Measurements from ENCODE around the gene TEDC1.

The TEDC1 gene

GRCh38 chr14:105467942-105468471, 23.0 kb upstream of the TEDC1 start:
- no peak overlapping the region for H3K27ac Mint-ChIP-seq
- H3K9me3 Mint-ChIP-seq, result no peaks in the 10 kb centered on the region
- no peaks in the 10 kb centered on the region for H3K4me1 Mint-ChIP-seq (ENCODE audit: low read depth)
- H3K36me3 Mint-ChIP-seq (ENCODE audit: low read depth), result no peaks in the 10 kb centered on the region
- H3K4me3 Mint-ChIP-seq, result no peak overlapping the region
- H3K27me3 Mint-ChIP-seq (ENCODE audit: low read depth), result no peaks in the 10 kb centered on the region

- H3K36me3 Mint-ChIP-seq (ENCODE audit: low read depth), result no peaks in the 10 kb centered on the region
- no peak overlapping the region for H3K27ac Mint-ChIP-seq
- no peaks in the 10 kb centered on the region for H3K27me3 Mint-ChIP-seq (ENCODE audit: low read depth)
- no peak overlapping the region for H3K4me3 Mint-ChIP-seq
- H3K4me1 Mint-ChIP-seq (ENCODE audit: low read depth), result no peaks in the 10 kb centered on the region
- H3K9me3 Mint-ChIP-seq, result no peaks in the 10 kb centered on the region
Measured at GRCh38 chr14:105468621-105469241, 22.3 kb upstream of the TEDC1 start.

GRCh38 chr14:105469456-105470349, 21.3 kb upstream of the TEDC1 start:
- no peaks in the 10 kb centered on the region for H3K36me3 Mint-ChIP-seq (ENCODE audit: low read depth)
- peaks cover 1% of the 10 kb centered on the region for H3K4me1 Mint-ChIP-seq (ENCODE audit: low read depth)
- no peak overlapping the region for H3K27ac Mint-ChIP-seq
- no peak overlapping the region for H3K4me3 Mint-ChIP-seq
- no peaks in the 10 kb centered on the region for H3K27me3 Mint-ChIP-seq (ENCODE audit: low read depth)
- no peaks in the 10 kb centered on the region for H3K9me3 Mint-ChIP-seq

- peaks cover 1% of the 10 kb centered on the region for H3K4me1 Mint-ChIP-seq (ENCODE audit: low read depth)
- H3K36me3 Mint-ChIP-seq (ENCODE audit: low read depth), result no peaks in the 10 kb centered on the region
- H3K9me3 Mint-ChIP-seq, result no peaks in the 10 kb centered on the region
- H3K4me3 Mint-ChIP-seq, result no peak overlapping the region
- H3K27me3 Mint-ChIP-seq (ENCODE audit: low read depth), result no peaks in the 10 kb centered on the region
- H3K27ac Mint-ChIP-seq, result no peak overlapping the region
Measured at GRCh38 chr14:105470350-105471296, 20.4 kb upstream of the TEDC1 start.

- Mint-ChIP-seq H3K27ac (no peak overlapping the region), H3K9me3 (no peaks in the 10 kb centered on the region), H3K36me3 (ENCODE audit: low read depth) (no peaks in the 10 kb centered on the region), H3K27me3 (ENCODE audit: low read depth) (peaks cover 5% of the 10 kb centered on the region), H3K4me1 (ENCODE audit: low read depth) (peaks cover 1% of the 10 kb centered on the region), H3K4me3 (no peak overlapping the region)
Measured at GRCh38 chr14:105471297-105471821, 19.7 kb upstream of the TEDC1 start.

GRCh38 chr14:105471823-105472485, 19.1 kb upstream of the TEDC1 start:
- peaks cover 1% of the 10 kb centered on the region for H3K4me1 Mint-ChIP-seq (ENCODE audit: low read depth)
- no peaks in the 10 kb centered on the region for H3K9me3 Mint-ChIP-seq
- H3K27ac Mint-ChIP-seq, result no peak overlapping the region
- H3K4me3 Mint-ChIP-seq, result no peak overlapping the region
- peaks cover 9% of the 10 kb centered on the region for H3K27me3 Mint-ChIP-seq (ENCODE audit: low read depth)
- H3K36me3 Mint-ChIP-seq (ENCODE audit: low read depth), result no peaks in the 10 kb centered on the region

GRCh38 chr14:105472486-105472991, 18.5 kb upstream of the TEDC1 start:
- Mint-ChIP-seq H3K27me3 (ENCODE audit: low read depth) (peaks cover 15% of the 10 kb centered on the region), H3K27ac (no peak overlapping the region), H3K36me3 (ENCODE audit: low read depth) (no peaks in the 10 kb centered on the region), H3K4me1 (ENCODE audit: low read depth) (peaks cover 4% of the 10 kb centered on the region), H3K9me3 (no peaks in the 10 kb centered on the region), H3K4me3 (no peak overlapping the region)

- Mint-ChIP-seq H3K4me3 (peak overlapping the region; percentile 34), H3K4me1 (ENCODE audit: low read depth) (peaks cover 4% of the 10 kb centered on the region), H3K36me3 (ENCODE audit: low read depth) (no peaks in the 10 kb centered on the region), H3K27ac (no peak overlapping the region), H3K27me3 (ENCODE audit: low read depth) (peaks cover 17% of the 10 kb centered on the region), H3K9me3 (no peaks in the 10 kb centered on the region)
Measured at GRCh38 chr14:105473033-105473676, 17.9 kb upstream of the TEDC1 start.

GRCh38 chr14:105473677-105474482, 17.2 kb upstream of the TEDC1 start:
- peaks cover 4% of the 10 kb centered on the region for H3K4me1 Mint-ChIP-seq (ENCODE audit: low read depth)
- peaks cover 17% of the 10 kb centered on the region for H3K27me3 Mint-ChIP-seq (ENCODE audit: low read depth)
- H3K36me3 Mint-ChIP-seq (ENCODE audit: low read depth), result no peaks in the 10 kb centered on the region
- no peak overlapping the region for H3K27ac Mint-ChIP-seq
- H3K4me3 Mint-ChIP-seq, result peak overlapping the region; percentile 70
- H3K9me3 Mint-ChIP-seq, result no peaks in the 10 kb centered on the region

- peak within 1 kb of the TSS; percentile 70 for H3K4me3 Mint-ChIP-seq
- no peaks in the 10 kb centered on the region for H3K9me3 Mint-ChIP-seq
- H3K4me1 Mint-ChIP-seq (ENCODE audit: low read depth), result peaks cover 4% of the 10 kb centered on the region
- H3K27ac Mint-ChIP-seq, result no peak within 1 kb of the TSS
- H3K27me3 Mint-ChIP-seq (ENCODE audit: low read depth), result peaks cover 22% of the 10 kb centered on the region
- H3K36me3 Mint-ChIP-seq (ENCODE audit: low read depth), result no peaks in the 10 kb centered on the region
Measured at GRCh38 chr14:105474483-105475268, 16.4 kb upstream of the TEDC1 start, which contains the start of gene CRIP2. TSS of gene CRIP2 (plus strand) at chr14:105474821. CDS start at chr14:105474863, 42 bp downstream.

GRCh38 chr14:105475269-105476096, 15.6 kb upstream of the TEDC1 start:
- no peaks in the 10 kb centered on the region for H3K36me3 Mint-ChIP-seq (ENCODE audit: low read depth)
- H3K27ac Mint-ChIP-seq, result no peak overlapping the region
- peak overlapping the region; percentile 28 for H3K4me3 Mint-ChIP-seq
- H3K27me3 Mint-ChIP-seq (ENCODE audit: low read depth), result peaks cover 30% of the 10 kb centered on the region
- peaks cover 7% of the 10 kb centered on the region for H3K4me1 Mint-ChIP-seq (ENCODE audit: low read depth)
- H3K9me3 Mint-ChIP-seq, result no peaks in the 10 kb centered on the region

Data from T-helper 1 cell treated with Interleukin-12 subunit alpha and Interleukin-12 subunit beta and Interleukin-4 antibody, amounts not matched to agents 30 μg/mL and 1 μg/mL, for 36 hours (primary cell).